ENCODE measurements around the gene ITCH. TPM values are rescaled to one million over a fixed set of nuclear protein-coding genes. Genes with fewer than 3 reads are reported as not detected.

ITCH gene
- total and polyA plus RNA-seq, 9 of the 15 experiments (the other 6 are each of a cell fraction or from before 2014, with no cell fraction given), result 7.5 to 53.0 (median 22.9) TPM

- TF ChIP-seq CREB3 (tag; conservative IDR thresholded peaks at IDR 0.05; ENCODE audit: low read depth), result peak; percentile 93
- TF ChIP-seq DACH1 (IDR thresholded peaks at IDR 0.05; ENCODE audit: partially characterized antibody), result peak; percentile 62
- TF ChIP-seq HSF4 (CRISPR knock-in tag; IDR thresholded peaks at IDR 0.05; ENCODE audit: borderline replicate concordance), result peak; percentile 49; the same call in 1 of the 2 replicates
- TF ChIP-seq ETV1 (tag; conservative IDR thresholded peaks at IDR 0.05; ENCODE audit: low read depth), result peak; percentile 22; the same call in 1 of the 2 replicates
- TF ChIP-seq KLF6 (CRISPR knock-in tag; IDR thresholded peaks at IDR 0.05; ENCODE audit: borderline replicate concordance), result peak; percentile 92; the same call in 1 of the 2 replicates
- peak; percentile 85 for TF ChIP-seq ZNF584 (CRISPR knock-in tag; IDR thresholded peaks at IDR 0.05; ENCODE audit: low read depth)
- TF ChIP-seq TOE1 (IDR thresholded peaks at IDR 0.05; ENCODE audit: borderline replicate concordance), result no peak
- TF ChIP-seq TOE1 (CRISPR knock-in tag; IDR thresholded peaks at IDR 0.05; ENCODE audit: borderline replicate concordance, low read depth), result no peak
- peak; percentile 95 for TF ChIP-seq ZNF76 (CRISPR knock-in tag; IDR thresholded peaks at IDR 0.05; ENCODE audit: borderline replicate concordance)
- no peak for TF ChIP-seq GATAD2B (IDR thresholded peaks at IDR 0.05; ENCODE audit: borderline replicate concordance)
- peak; percentile 88 for TF ChIP-seq MEF2D (tag; conservative IDR thresholded peaks at IDR 0.05; ENCODE audit: low read depth)
- 0 out of 2 replicates have a peak, but pooled peaks have one; percentile 33 for TF ChIP-seq KLF1 (tag; IDR thresholded peaks at IDR 0.05)
These were observed 40.6 kb upstream of the ITCH start (continued) for GRCh38 chr20:34322267-34323105.
